ENCODE results near the gene SNX33.

The SNX33 gene

DNA sequence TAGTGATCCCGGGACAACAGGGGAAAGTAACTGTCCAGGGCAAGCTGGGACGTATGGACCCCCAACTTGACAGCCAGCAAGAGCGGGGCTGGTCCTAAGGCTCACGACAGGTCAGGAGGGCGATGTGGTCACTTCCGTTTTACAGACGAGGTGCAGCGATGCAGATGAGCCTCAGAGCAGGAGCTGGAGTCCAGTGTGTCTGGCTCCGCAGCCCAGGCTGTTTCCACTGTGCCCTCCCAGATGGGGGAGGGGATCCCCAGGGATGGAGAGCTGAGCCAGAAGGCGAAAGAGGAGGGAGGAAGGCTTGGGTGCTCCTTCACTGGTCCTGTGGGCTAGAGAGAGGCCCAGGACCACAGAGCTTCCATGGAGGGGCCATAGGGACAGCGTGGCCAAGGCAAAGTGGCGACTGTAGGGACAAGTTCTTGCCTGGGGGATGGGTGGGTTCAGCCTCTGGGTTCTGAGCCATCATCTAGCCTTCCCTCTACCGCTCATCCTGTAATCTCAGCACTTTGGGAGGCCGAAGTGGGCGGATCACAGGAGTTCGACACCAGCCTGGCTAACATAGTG is 5.7 kb downstream of the SNX33 start:
- H3K27ac ChIP-seq, result no peak overlapping the region
- H3K36me3 ChIP-seq, result peaks cover 0 to 49% (median 26%) of the 10 kb centered on the region in 11 experiments; a peak in 17 of 22 replicates
- peak overlapping the region in 10 of 11 experiments; percentile 7 to 98 (median 92); a peak in 8 of 22 replicates for H3K4me2 ChIP-seq
- no peaks in the 10 kb centered on the region for H3K9me3 ChIP-seq (replicated peaks in 1 of 11)
- peak overlapping the region in 3 of 11 experiments; percentile 25 to 67 (median 47); a peak in 6 of 22 replicates for H3K9ac ChIP-seq
- no peak for TF ChIP-seq Cebpa-rat (IDR thresholded peaks at IDR 0.05)
- H3K4me1 ChIP-seq, result peaks cover 52 to 74% (median 60%) of the 10 kb centered on the region in 10 experiments
- no peak overlapping the region for H3K4me3 ChIP-seq
- no peaks in the 10 kb centered on the region for H3K27me3 ChIP-seq
- H4K20me1 ChIP-seq, result peaks cover 22 to 97% (median 73%) of the 10 kb centered on the region in 11 experiments; a peak in 21 of 22 replicates

DNA sequence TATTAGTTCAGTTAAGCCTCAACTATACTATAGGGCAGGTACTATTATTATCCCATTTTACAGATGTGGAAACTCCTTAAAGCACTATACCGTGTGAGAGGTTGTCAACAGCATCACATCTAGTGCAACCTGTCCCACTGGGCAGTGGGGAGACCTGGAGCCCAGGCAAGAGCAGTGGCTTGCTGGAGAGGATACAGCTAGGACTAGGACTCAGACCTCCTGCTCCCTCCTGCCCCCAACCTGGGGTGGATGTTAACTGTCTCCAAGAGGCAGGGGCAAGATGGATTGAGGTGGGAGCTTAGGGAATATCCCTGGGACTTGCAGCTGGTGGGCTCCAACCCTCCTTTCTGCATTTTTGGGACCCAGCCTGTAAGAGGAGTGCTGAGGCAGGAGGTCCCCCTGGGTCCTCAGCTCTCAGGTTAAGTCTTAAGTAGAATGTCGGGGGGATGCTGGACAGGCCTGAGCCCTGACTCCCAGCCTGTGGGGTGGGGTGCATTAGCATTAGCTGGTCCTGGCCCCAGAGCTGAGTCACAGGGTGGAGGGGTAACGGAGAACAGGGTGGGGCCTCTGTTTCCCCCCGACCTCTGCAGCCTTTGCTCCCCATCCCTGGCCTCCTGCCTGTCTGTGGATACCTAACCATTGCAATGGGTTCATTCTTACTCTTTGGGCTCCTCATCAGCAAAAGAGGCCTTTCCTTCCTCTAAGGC is 6.6 kb downstream of the SNX33 start:
- Histone ChIP-seq H3K27me3 (no peaks in the 10 kb centered on the region), H4K20me1 (peaks cover 22 to 100% (median 77%) of the 10 kb centered on the region in 11 experiments; a peak in 21 of 22 replicates), H3K27ac (no peak overlapping the region), H3K9me3 (replicated peaks in 1 of 11) (no peaks in the 10 kb centered on the region), H3K9ac (peak overlapping the region in 1 of 11 experiments; percentile 24; a peak in 2 of 22 replicates), H3K4me1 (peaks cover 43 to 66% (median 51%) of the 10 kb centered on the region in 10 experiments), H3K4me3 (no peak overlapping the region), H3K36me3 (peaks cover 0 to 55% (median 30%) of the 10 kb centered on the region in 11 experiments; a peak in 17 of 22 replicates), H3K4me2 (peak overlapping the region in 4 of 11 experiments; percentile 0 to 35 (median 23); a peak in 2 of 22 replicates)
- TF ChIP-seq Cebpa-rat (IDR thresholded peaks at IDR 0.05), result no peak

DNA sequence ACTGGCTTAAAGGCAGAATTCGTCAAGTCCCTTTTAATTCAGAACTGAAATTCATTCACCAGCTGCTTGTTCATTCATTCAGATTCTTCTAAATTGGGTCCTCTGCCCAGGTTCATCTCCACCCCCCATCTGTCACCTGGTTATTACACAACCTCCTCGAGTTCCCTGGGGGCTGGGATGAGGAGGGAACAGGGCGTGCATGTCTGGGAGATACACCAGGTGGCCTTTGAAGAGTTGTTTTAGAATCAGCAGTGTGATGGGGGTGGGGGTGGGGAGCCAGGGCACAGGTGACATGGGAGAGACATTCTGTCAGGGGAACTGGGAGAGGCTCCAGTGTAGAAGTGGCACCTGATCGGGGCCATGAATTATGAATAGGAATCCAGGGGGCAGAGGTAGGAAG is 8.2 kb downstream of the SNX33 start:
- no peaks in the 10 kb centered on the region for H3K27me3 ChIP-seq
- H4K20me1 ChIP-seq, result peaks cover 22 to 96% (median 69%) of the 10 kb centered on the region in 11 experiments; a peak in 21 of 22 replicates
- peaks cover 27 to 60% (median 41%) of the 10 kb centered on the region in 10 experiments for H3K4me1 ChIP-seq
- no peaks in the 10 kb centered on the region for H3K9me3 ChIP-seq (replicated peaks in 1 of 11)
- no peak overlapping the region for H3K4me2 ChIP-seq
- H3K36me3 ChIP-seq, result peaks cover 0 to 55% (median 30%) of the 10 kb centered on the region in 11 experiments; a peak in 16 of 22 replicates
- no peak overlapping the region for H3K27ac ChIP-seq
- no peak for TF ChIP-seq Cebpa-rat (IDR thresholded peaks at IDR 0.05)
- H3K4me3 ChIP-seq, result no peak overlapping the region
- no peak overlapping the region for H3K9ac ChIP-seq

DNA sequence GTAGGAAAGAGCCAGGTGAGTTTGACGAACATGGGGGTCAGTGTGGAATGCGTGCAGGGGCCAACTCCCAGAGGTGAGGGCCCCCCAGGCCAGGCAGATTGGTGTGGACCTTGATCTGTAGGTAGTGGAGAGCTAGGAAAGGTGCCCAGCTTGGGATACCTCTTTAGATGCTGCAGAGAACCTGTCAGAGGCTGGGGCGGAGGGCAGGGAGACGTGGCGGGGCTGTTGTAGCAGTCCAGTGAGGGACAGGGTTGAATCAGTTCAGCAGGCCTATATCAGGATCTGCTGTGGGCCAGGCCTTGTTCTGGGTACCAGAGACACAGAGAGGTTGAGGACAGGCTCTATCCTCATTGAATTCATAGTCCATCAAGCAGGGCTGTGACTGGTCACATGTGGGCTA is 8.6 kb downstream of the SNX33 start:
- H3K9ac ChIP-seq, result no peak overlapping the region
- peaks cover 18 to 93% (median 65%) of the 10 kb centered on the region in 11 experiments; a peak in 21 of 22 replicates for H4K20me1 ChIP-seq
- H3K9me3 ChIP-seq (replicated peaks in 1 of 11), result no peaks in the 10 kb centered on the region
- no peak overlapping the region for H3K27ac ChIP-seq
- no peak overlapping the region for H3K4me3 ChIP-seq
- peaks cover 23 to 60% (median 38%) of the 10 kb centered on the region in 10 experiments for H3K4me1 ChIP-seq
- no peaks in the 10 kb centered on the region for H3K27me3 ChIP-seq
- peaks cover 0 to 55% (median 30%) of the 10 kb centered on the region in 11 experiments; a peak in 16 of 22 replicates for H3K36me3 ChIP-seq
- H3K4me2 ChIP-seq, result no peak overlapping the region
- TF ChIP-seq Cebpa-rat (IDR thresholded peaks at IDR 0.05), result no peak

DNA sequence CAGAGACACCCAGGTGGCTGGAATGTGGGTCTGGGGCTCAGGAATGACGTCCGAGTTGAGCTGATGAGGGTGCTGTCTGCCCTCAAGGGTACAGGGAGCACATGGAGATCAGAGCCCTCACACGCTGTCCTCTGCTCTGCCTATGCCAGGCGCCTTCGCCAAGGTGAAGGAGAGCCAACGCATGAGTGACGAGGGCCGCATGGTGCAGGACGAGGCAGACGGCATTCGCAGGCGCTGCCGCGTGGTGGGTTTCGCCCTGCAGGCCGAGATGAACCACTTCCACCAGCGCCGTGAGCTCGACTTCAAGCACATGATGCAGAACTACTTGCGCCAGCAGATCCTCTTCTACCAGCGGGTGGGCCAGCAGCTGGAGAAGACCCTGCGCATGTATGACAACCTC is 9.1 kb downstream of the SNX33 start:
- Histone ChIP-seq H3K4me2 (no peak overlapping the region), H3K9me3 (replicated peaks in 1 of 11) (no peaks in the 10 kb centered on the region)

DNA sequence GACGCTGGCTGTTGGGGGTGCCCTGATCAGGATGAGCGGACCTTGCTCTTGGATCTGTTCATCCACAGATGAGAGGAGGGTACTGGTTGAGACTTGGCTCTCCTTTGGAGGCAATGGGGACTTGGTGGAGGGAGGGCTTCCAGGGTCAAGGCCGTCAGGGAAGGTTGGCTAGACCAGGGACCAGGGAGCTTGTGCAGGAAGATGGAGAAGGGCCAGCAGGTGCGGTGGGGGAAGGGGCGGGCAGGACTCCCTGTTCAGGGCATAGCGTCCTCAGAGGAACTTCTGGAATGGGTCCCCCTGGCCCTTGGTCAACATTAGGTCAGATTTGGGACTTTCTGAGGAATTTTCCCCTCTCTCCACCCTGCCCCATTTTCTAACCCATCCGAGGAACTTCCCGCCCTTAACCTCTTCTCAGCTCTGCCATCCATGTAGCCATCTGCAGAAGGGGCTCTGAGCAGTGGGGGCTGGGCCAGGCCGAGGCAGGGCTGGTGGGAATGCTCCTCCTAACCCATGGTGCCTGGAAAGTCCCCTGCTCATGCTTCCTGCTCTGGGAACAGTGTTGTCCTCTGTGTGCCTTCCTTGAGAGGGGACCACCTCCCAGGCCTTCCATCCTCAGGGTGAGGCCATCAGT is 11.5 kb downstream of the SNX33 start:
- peak overlapping the region in 1 of 11 experiments; percentile 15; a peak in 1 of 22 replicates for H3K9ac ChIP-seq
- no peak for TF ChIP-seq Cebpa-rat (IDR thresholded peaks at IDR 0.05)
- H3K4me3 ChIP-seq, result no peak overlapping the region
- no peak overlapping the region for H3K27ac ChIP-seq
- peaks cover 0 to 41% (median 13%) of the 10 kb centered on the region in 10 experiments; a peak in 14 of 20 replicates for H3K4me1 ChIP-seq
- no peak overlapping the region for H3K4me2 ChIP-seq
- peaks cover 0 to 57% (median 30%) of the 10 kb centered on the region in 11 experiments; a peak in 16 of 22 replicates for H3K36me3 ChIP-seq
- H3K9me3 ChIP-seq (replicated peaks in 1 of 11), result no peaks in the 10 kb centered on the region
- peaks cover 8 to 63% (median 41%) of the 10 kb centered on the region in 11 experiments; a peak in 20 of 22 replicates for H4K20me1 ChIP-seq
- no peaks in the 10 kb centered on the region for H3K27me3 ChIP-seq

More for the DNA sequence above, 9.1 kb downstream of the SNX33 start:
- peaks cover 0 to 55% (median 30%) of the 10 kb centered on the region in 11 experiments; a peak in 16 of 22 replicates for H3K36me3 ChIP-seq
- peaks cover 13 to 88% (median 60%) of the 10 kb centered on the region in 11 experiments; a peak in 21 of 22 replicates for H4K20me1 ChIP-seq
- no peaks in the 10 kb centered on the region for H3K27me3 ChIP-seq
- no peak overlapping the region for H3K9ac ChIP-seq
- H3K4me3 ChIP-seq, result no peak overlapping the region
- no peak for TF ChIP-seq Cebpa-rat (IDR thresholded peaks at IDR 0.05)
- no peak overlapping the region for H3K27ac ChIP-seq
- peaks cover 18 to 59% (median 33%) of the 10 kb centered on the region in 10 experiments for H3K4me1 ChIP-seq

DNA sequence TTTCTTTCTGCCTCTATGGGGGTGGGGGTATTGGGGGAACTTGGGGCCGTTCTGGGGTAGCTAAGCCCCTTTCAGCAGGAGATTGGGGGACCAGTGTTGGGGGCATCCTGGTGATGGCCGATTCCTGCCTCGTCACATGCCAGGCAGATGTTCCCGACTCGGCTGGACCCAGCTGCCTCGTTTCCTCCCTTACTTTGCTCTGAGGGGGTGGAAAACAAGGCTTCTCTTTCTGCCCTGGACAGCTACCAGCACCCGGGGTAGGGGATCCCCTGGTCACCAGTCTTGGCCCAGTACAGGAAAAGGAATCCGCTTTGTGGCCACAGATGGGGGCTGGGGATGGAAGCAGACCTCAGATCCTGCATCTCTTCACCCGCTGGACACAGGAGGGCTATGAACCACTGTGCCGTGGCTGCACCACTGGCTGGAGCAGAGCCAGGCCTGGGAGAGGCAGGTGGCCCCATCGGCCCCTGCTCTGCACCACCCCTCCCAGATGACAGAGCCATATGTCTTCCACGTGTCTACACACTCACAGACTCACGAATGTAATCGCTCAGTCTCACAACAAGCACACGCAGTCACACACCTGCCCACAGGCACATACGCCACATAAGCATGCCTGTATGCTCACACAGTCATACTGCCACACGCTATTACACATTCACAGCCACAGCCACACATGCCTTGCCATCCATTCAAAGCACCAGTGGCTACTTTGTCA is 12.4 kb downstream of the SNX33 start:
- TF ChIP-seq Cebpa-rat (IDR thresholded peaks at IDR 0.05), result no peak
- H3K36me3 ChIP-seq, result peaks cover 0 to 52% (median 30%) of the 10 kb centered on the region in 11 experiments; a peak in 16 of 22 replicates
- H4K20me1 ChIP-seq, result peaks cover 8 to 55% (median 34%) of the 10 kb centered on the region in 11 experiments; a peak in 20 of 22 replicates
- no peak overlapping the region for H3K4me3 ChIP-seq
- H3K4me2 ChIP-seq, result peak overlapping the region in 3 of 11 experiments; percentile 33 to 44 (median 36); a peak in 3 of 22 replicates
- H3K27ac ChIP-seq, result no peak overlapping the region
- no peaks in the 10 kb centered on the region for H3K9me3 ChIP-seq (replicated peaks in 1 of 11)
- peaks cover 0 to 40% (median 13%) of the 10 kb centered on the region in 10 experiments; a peak in 16 of 20 replicates for H3K4me1 ChIP-seq
- peak overlapping the region in 1 of 11 experiments; percentile 29; a peak in 1 of 22 replicates for H3K9ac ChIP-seq
- no peaks in the 10 kb centered on the region for H3K27me3 ChIP-seq

Data from BLaER1 treated with 17β-estradiol and CSF1 and Interleukin-3, amounts not matched to agents 10 nM and 100 nM (cell line).